Left lung (tissue), 10 donors: ENCODE measurements around the gene HPSE2. TPM values are rescaled to one million over a fixed set of nuclear protein-coding genes. Genes with fewer than 3 reads are reported as not detected.

Experiments used
- ATAC-seq: fragments of 200-7000 bp; cut with Tn5 transposase; one replicate; pipeline ENCODE4 v1.9.1; 2020; ENCODE audit warnings: moderate library complexity
- DNase-seq, 4 donors: peaks; one replicate each; pipeline ENCODE4 v3.0.0-alpha.2; 2013 to 2020
- H3K27ac ChIP-seq, 2 donors: fragments of 200-600 bp; sonication (generic) in 1 of 2; one replicate each; pipeline versions ENCODE4 v1.5.0 to v1.8.0; 2020 to 2021
- H3K27me3 ChIP-seq, 2 donors: fragments of 200-600 bp; sonication (generic) in 1 of 2; one replicate each; pipeline versions ENCODE4 v1.5.0 to v1.8.0; 2020 to 2021
- H3K36me3 ChIP-seq, 2 donors: fragments of 200-600 bp; sonication (generic) in 1 of 2; one replicate each; pipeline versions ENCODE4 v1.5.0 to v1.8.0; 2020 to 2021
- H3K4me1 ChIP-seq, 2 donors: fragments of 200-600 bp; one replicate each; pipeline ENCODE4 v1.8.0; 2021
- H3K4me3 ChIP-seq, 2 donors: fragments of 200-600 bp; sonication (generic) in 1 of 2; one replicate each; pipeline versions ENCODE4 v1.5.0 to v1.8.0; 2020 to 2021; ENCODE audit warnings: mild to moderate bottlenecking in 1 of 2
- H3K9me3 ChIP-seq, 2 donors: fragments of 200-600 bp; sonication (generic) in 1 of 2; one replicate each; pipeline versions ENCODE4 v1.5.0 to v1.8.0; 2020 to 2021
- CTCF ChIP-seq, 2 donors: fragments of 200-600 bp; sonication (generic) in 1 of 2; IDR thresholded peaks; one replicate each; pipeline versions ENCODE4 v1.5.0 to v1.8.0; 2021; ENCODE audit warnings: antibody characterized with exemption in 2 of 2
- intact Hi-C, 2 donors: fragments of 100-400 bp; cut with DNase I; formaldehyde crosslinking; loops; one replicate each; pipeline versions ENCODE4 v1.11.2 to v1.14.2; 2022
- polyA plus RNA-seq, 6 donors: library from polyadenylated mRNA; unstranded; fragments of 120-200 nt; gene quantifications; one replicate each; pipeline ENCODE4 v1.2.1, GENCODE V29; 2013; ENCODE audit not compliant: insufficient read length in 6 of 6
- total RNA-seq, 2 donors: library from RNA; stranded (reverse); fragmentation: NEBNext Ultra II Directional; extraction: Animal tissue kit (Norgen Biotek cat#: 25700); gene quantifications; one replicate each; pipeline ENCODE4 v1.2.1, GENCODE V29; 2021
- donor health status: DM: no; HTN: yes; CAD: no.
- donor health status: DM: no; HTN: no; CAD: no.

HPSE2 gene
- total and polyA plus RNA-seq, 8 donors = 0.50 to 20.4 (median 12.1) TPM

- no peak for DNase-seq
- H3K36me3 ChIP-seq = peaks cover 0 to 96% of the 10 kb centered on the region in 2 donors
- H3K9me3 ChIP-seq = no peaks in the 10 kb centered on the region
- H3K27ac ChIP-seq = no peak overlapping the region
- no peak overlapping the region for H3K4me3 ChIP-seq
- intact Hi-C loops = no loop called here
- no peaks in the 10 kb centered on the region for H3K4me1 ChIP-seq
- TF ChIP-seq CTCF (IDR thresholded peaks at IDR 0.05) = no peak
- no peaks in the 10 kb centered on the region for H3K27me3 ChIP-seq
- ATAC-seq = no peak
Observed at GRCh38 chr10:98423691-98424120, 811.9 kb downstream of the HPSE2 start.

DNA sequence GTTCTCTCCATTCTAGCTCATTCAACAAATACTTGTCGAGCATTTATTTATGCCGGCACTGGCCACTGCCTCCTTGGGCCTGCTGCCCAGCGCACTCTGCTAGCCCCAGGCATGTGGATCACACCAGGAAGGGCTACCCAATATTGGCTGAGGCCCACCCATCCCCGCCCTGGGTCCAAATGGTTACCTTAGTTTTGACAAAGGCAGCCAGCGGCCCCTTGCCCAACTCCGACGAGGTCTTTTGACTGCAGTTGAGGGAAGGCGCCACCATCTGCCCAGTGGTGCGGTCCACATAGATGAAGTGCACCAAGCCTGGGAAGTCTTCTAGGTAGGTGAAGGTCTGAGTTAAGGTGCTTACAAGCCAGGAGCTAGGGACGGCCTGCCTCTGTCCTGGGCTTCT lies 813.5 kb downstream of the HPSE2 start:
- Histone ChIP-seq H3K4me3 (no peak overlapping the region), H3K9me3 (no peaks in the 10 kb centered on the region), H3K27me3 (no peaks in the 10 kb centered on the region), H3K27ac (no peak overlapping the region), H3K36me3 (peaks cover 0 to 96% of the 10 kb centered on the region in 2 donors), H3K4me1 (no peaks in the 10 kb centered on the region)
- TF ChIP-seq CTCF (IDR thresholded peaks at IDR 0.05) = no peak
- ATAC-seq (no peak), DNase-seq (no peak)
- intact Hi-C loops = no loop called here

DNA sequence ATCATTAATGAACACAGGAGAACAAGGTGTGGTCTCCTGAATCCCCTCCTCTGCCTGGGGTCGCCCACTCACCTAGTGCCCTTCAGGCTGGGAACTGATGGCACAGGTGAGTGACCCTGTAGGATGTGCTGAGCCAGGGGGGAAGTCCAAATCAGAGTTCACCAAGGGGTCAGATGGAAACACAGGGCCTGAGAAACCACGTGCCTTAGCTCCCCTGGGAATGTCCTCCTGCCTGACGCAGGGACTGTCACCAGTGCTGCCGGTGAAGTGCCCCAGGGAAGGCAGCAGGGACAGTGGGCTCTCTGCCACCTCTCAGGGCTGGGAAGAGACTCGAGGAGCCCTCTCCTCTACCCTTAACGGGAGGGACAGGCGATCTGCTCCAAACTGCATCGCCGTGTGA lies 814.9 kb downstream of the HPSE2 start:
- no peak for DNase-seq
- Histone ChIP-seq H3K9me3 (no peaks in the 10 kb centered on the region), H3K4me3 (no peak overlapping the region), H3K4me1 (peaks cover under 1 to 1% of the 10 kb centered on the region in 2 donors), H3K27ac (no peak overlapping the region), H3K27me3 (no peaks in the 10 kb centered on the region), H3K36me3 (peaks cover 0 to 93% of the 10 kb centered on the region in 2 donors)
- intact Hi-C loops = no loop called here
- ATAC-seq = no peak
- TF ChIP-seq CTCF (IDR thresholded peaks at IDR 0.05) = no peak

- no peak overlapping the region for H3K4me3 ChIP-seq
- H3K27me3 ChIP-seq = no peaks in the 10 kb centered on the region
- H3K9me3 ChIP-seq = no peaks in the 10 kb centered on the region
- H3K4me1 ChIP-seq = peaks cover 11 to 12% of the 10 kb centered on the region in 2 donors
- H3K27ac ChIP-seq = no peak overlapping the region
- ATAC-seq (no peak), DNase-seq (no peak)
- intact Hi-C loops = no loop called here
- H3K36me3 ChIP-seq = peaks cover 0 to 82% of the 10 kb centered on the region in 2 donors
- TF ChIP-seq CTCF (IDR thresholded peaks at IDR 0.05) = no peak
Observed at GRCh38 chr10:98419469-98420261, 816.0 kb downstream of the HPSE2 start.

DNA sequence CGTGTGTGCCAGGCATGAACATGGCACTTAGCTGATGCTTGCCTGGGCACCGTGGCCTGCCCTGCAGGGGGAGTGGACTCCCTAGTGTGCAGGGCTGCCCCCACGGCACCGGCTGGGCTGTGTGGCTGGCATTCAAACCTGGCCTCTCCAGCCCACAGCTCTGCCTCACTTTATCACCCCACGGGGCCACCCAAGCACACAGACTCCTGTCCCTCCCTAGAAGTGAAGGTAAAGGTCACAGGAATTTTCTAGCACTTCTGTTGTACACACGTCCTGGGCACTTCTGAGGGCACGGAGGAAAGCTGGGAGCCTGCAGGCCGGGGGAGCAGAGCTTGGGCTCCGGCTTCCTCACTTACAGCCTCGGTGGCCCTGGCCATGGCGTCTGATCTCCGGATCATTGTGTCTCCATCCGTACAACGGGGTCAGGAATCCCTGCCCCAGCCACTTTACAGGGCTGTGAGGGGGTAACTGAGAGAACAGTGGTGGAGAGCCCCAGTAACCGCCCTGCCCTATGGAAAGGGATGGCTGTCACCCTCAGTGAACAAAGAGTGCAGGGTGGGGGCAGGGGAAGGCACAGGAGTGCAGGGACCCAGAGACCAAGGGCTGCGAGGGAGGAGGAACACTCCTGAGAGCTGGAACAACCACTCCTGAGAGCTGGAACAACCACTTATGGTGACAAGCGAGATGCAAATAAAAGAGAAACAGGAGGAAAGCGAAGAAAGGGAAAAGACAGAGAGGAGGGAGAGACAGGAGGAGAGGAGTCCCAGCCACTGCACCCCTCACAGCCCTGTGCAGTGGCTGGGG lies 816.8 kb downstream of the HPSE2 start:
- TF ChIP-seq CTCF (IDR thresholded peaks at IDR 0.05) = no peak
- Histone ChIP-seq H3K36me3 (peaks cover 0 to 74% of the 10 kb centered on the region in 2 donors), H3K9me3 (no peaks in the 10 kb centered on the region), H3K4me3 (no peak overlapping the region), H3K4me1 (peaks cover 11 to 19% of the 10 kb centered on the region in 2 donors), H3K27me3 (no peaks in the 10 kb centered on the region), H3K27ac (no peak overlapping the region)
- DNase-seq (peak in 2 of 4 donors; percentile 7 to 53), ATAC-seq (peak; percentile 29)
- intact Hi-C loops = no loop called here
